Camera-type eye (tissue), 1 donor: Measurements from ENCODE around the gene PRAMEF15. TPM values are rescaled to one million over a fixed set of nuclear protein-coding genes. Genes with fewer than 3 reads are reported as not detected.

Experiments
- total RNA-seq: library from RNA; depleted of rRNA; stranded (reverse); fragments of >200 nt; gene quantifications from one replicate; pipeline ENCODE4 v1.2.3, GENCODE V29; 2014

The PRAMEF15 gene
- not detected for total RNA-seq

GRCh38 chr1:13315281-13315680 is at the start of gene PRAMEF15:
PRAMEF15 (plus strand) TSS chr1:13315581; CDS start chr1:13318408, 2,827 bp downstream.

DNA sequence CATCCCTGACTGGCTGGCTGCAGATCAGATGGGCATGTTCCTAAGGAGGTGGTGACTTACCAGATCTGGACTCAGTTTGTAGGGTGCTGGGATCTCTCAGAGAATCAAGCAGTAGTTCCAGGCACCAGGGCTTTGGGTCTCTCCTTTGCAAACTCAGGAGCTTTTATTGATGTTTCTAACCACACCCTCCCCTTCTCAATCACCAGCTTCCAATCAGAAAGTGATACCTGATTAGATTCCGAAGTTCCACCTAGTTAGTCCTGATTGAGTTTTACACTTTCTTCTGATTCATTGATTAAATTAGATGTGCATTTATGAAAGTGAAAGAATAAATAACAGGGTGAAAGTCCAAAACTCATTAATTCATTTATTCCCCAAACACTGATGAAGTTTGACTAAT is 30.3 kb upstream of the PRAMEF15 start, which contains the start of gene PRAMEF8:
PRAMEF8 (minus strand) TSS at position 101 of the 400 bp plus-strand sequence. CDS start 1,046 bp downstream, outside the sequence.

DNA sequence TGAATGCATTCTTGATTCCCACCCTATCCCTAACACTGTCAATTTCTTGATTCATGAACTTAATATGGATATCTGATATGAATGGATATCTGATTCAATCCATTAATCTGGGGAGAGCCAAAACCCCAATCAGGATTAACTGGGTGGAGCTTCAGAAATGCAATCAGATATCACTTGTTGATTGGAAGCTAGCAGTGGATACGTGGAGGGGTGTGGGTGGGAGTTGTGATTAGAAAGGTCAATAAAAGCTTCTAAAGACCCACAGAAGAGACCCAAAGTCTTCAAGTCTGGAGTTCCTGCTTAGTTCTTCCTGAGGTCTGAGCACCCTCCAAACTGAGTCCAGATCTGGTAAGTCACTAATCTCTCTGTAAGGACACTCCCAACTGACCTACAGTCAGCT is 12.1 kb upstream of the PRAMEF15 start, which contains the start of gene PRAMEF33:
PRAMEF33 (plus strand) TSS at position 301 of the 400 bp plus-strand sequence. CDS start 2,416 bp downstream, outside the sequence.

DNA sequence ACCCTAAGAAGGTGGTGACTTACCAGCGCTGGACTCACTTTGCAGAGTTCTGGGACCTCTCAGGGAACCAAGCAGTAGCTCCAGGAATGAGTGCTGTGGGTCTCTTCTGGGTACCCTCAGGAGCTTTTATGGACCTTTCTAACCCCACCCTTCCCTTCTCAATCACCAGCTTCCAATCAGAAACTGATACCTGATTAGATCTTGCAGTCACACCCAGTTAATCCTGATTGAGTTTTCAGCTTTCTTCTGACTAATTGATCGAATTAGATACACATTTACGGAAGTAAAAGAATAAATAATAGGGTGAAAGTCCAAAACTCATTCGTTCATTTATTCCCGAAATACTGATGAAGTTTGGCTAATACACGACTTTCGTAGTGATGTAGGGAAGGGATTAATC is 31.7 kb downstream of the PRAMEF15 start, which contains the start of gene PRAMEF14:
PRAMEF14 (minus strand) TSS at position 101 of the 400 bp plus-strand sequence. CDS start 1,820 bp downstream, outside the sequence.

Other genes with a start within 250 kb of the PRAMEF15 start
- gene PRAMEF25, start 244.8 kb upstream of the PRAMEF15 start, total RNA-seq = not detected
- not detected for gene HNRNPCL2, start 198.7 kb upstream of the PRAMEF15 start, total RNA-seq
- not detected for gene PRAMEF26, start 159.6 kb upstream of the PRAMEF15 start, total RNA-seq
- gene HNRNPCL4, start 149.9 kb upstream of the PRAMEF15 start, total RNA-seq = not detected
- gene PRAMEF9, start 143.7 kb upstream of the PRAMEF15 start, total RNA-seq = not detected
- gene PRAMEF13, start 114.2 kb upstream of the PRAMEF15 start, total RNA-seq = not detected
- gene PRAMEF18, start 89.4 kb upstream of the PRAMEF15 start, total RNA-seq = not detected
- not detected for gene PRAMEF5, start 61.4 kb upstream of the PRAMEF15 start, total RNA-seq
- not detected for gene PRAMEF8, start 30.4 kb upstream of the PRAMEF15 start, total RNA-seq
- not detected for gene PRAMEF33, start 12.0 kb upstream of the PRAMEF15 start, total RNA-seq
- gene PRAMEF14, start 31.6 kb downstream of the PRAMEF15 start, total RNA-seq = not detected
- gene PRAMEF19, start 56.4 kb downstream of the PRAMEF15 start, total RNA-seq = not detected
- not detected for gene PRAMEF17, start 74.1 kb downstream of the PRAMEF15 start, total RNA-seq
- not detected for gene PRAMEF20, start 94.9 kb downstream of the PRAMEF15 start, total RNA-seq
- gene LRRC38, start 198.4 kb downstream of the PRAMEF15 start, total RNA-seq = 1.6 TPM